DND-41 (cell line): ENCODE measurements around the gene TTN.

Experiments
- ATAC-seq: fragments of 200-7000 bp; cut with Tn5 transposase; 3 replicates; pipeline ENCODE4 v1.9.1; 2021; ENCODE audit warnings: low read depth; ENCODE audit not compliant: insufficient read depth
- DNase-seq: peaks from one replicate; pipeline ENCODE4 v3.0.0-alpha.2; 2020
- H2AFZ ChIP-seq: 2 replicates; pipeline ENCODE4 v1.6.0; 2012; ENCODE audit warnings: low read depth, low read length
- H3K27ac ChIP-seq: 2 replicates; pipeline ENCODE4 v1.5.1; 2012; ENCODE audit warnings: low read length, inconsistent platforms
- H3K27me3 ChIP-seq: fragments of 200-600 bp; sonication (generic); 2 replicates; pipeline ENCODE4 v1.6.0; 2012; ENCODE audit warnings: low read length, mild to moderate bottlenecking, inconsistent platforms; ENCODE audit not compliant: insufficient read depth, poor library complexity
- H3K36me3 ChIP-seq: 2 replicates; pipeline ENCODE4 v1.5.1; 2012; ENCODE audit warnings: low read length, inconsistent platforms; ENCODE audit not compliant: insufficient read depth
- H3K4me1 ChIP-seq: 2 replicates; pipeline ENCODE4 v1.5.1; 2012; ENCODE audit warnings: mild to moderate bottlenecking, low read length; ENCODE audit not compliant: insufficient read depth
- H3K4me2 ChIP-seq: 2 replicates; pipeline ENCODE4 v1.6.0; 2012; ENCODE audit warnings: mild to moderate bottlenecking, moderate library complexity, low read length, inconsistent platforms; ENCODE audit not compliant: insufficient read depth
- H3K4me3 ChIP-seq, 2 experiments: fragments of 200-600 bp in 1 of 2; shearing (Covaris generic) in 1 of 2; 2 replicates each; pipeline ENCODE4 v1.5.1; 2012 to 2016; ENCODE audit warnings: inconsistent platforms in 2 of 2, low read length in 2 of 2, mild to moderate bottlenecking in 2 of 2, low read depth in 1 of 2, moderate library complexity in 1 of 2
- H3K79me2 ChIP-seq: 2 replicates; pipeline ENCODE4 v1.6.0; 2012; ENCODE audit warnings: low read length, inconsistent platforms; ENCODE audit not compliant: insufficient read depth
- H3K9ac ChIP-seq: 2 replicates; pipeline ENCODE4 v1.6.0; 2012; ENCODE audit warnings: low read depth, mild to moderate bottlenecking, inconsistent platforms, low read length, moderate library complexity
- H3K9me3 ChIP-seq: 2 replicates; pipeline ENCODE4 v1.5.1; 2012; ENCODE audit warnings: low read length, moderate library complexity, mild to moderate bottlenecking, inconsistent platforms; ENCODE audit not compliant: insufficient read depth, severe bottlenecking
- H4K20me1 ChIP-seq: 2 replicates; pipeline ENCODE4 v1.6.0; 2012; ENCODE audit warnings: low read length; ENCODE audit not compliant: insufficient read depth
- EZH2 ChIP-seq: IDR thresholded peaks from 3 replicates; pipeline ENCODE4 v1.6.1; 2012; ENCODE audit warnings: borderline replicate concordance, low read depth, mild to moderate bottlenecking, moderate library complexity, low read length, inconsistent platforms; ENCODE audit not compliant: severe bottlenecking
- TF ChIP-seq, protein P1 (sequence below): IDR thresholded peaks from 2 replicates; pipeline ENCODE4 v1.5.1; 2012; ENCODE audit warnings: borderline replicate concordance, low read length, moderate library complexity, mild to moderate bottlenecking; ENCODE audit not compliant: poor library complexity, severe bottlenecking; ENCODE audit errors: extremely low read depth

TTN gene

DNA sequence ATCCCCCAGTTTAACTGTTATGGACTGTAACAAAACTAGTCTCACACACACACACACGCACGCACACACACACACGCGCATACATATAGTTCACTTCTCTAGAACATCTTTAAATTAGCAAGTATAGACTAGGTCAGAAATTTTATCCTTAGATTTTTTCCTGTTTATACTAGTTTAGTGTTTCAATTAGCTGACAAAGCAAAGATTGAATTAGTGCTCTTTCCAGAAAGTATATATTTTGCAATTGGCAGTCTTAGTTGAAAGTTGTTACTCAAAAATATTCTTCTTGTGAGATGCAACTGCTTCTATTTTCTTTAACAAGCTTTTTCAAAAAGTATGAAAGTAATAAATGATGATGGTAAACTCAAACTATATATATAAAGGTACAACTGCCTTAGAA lies 304.5 kb downstream of the TTN start:
- Histone ChIP-seq H3K4me2 (no peak overlapping the region), H3K4me1 (no peaks in the 10 kb centered on the region), H4K20me1 (no peaks in the 10 kb centered on the region), H3K27me3 (no peaks in the 10 kb centered on the region), H3K9me3 (no peaks in the 10 kb centered on the region), H3K79me2 (no peaks in the 10 kb centered on the region), H3K4me3 (no peak overlapping the region), H3K36me3 (peaks cover 77% of the 10 kb centered on the region), H2AFZ (no peak overlapping the region), H3K27ac (no peak overlapping the region), H3K9ac (no peak overlapping the region)
- ATAC-seq (no peak), DNase-seq (no peak)
- TF ChIP-seq EZH2: no peak
- TF ChIP-seq, protein P1, sequence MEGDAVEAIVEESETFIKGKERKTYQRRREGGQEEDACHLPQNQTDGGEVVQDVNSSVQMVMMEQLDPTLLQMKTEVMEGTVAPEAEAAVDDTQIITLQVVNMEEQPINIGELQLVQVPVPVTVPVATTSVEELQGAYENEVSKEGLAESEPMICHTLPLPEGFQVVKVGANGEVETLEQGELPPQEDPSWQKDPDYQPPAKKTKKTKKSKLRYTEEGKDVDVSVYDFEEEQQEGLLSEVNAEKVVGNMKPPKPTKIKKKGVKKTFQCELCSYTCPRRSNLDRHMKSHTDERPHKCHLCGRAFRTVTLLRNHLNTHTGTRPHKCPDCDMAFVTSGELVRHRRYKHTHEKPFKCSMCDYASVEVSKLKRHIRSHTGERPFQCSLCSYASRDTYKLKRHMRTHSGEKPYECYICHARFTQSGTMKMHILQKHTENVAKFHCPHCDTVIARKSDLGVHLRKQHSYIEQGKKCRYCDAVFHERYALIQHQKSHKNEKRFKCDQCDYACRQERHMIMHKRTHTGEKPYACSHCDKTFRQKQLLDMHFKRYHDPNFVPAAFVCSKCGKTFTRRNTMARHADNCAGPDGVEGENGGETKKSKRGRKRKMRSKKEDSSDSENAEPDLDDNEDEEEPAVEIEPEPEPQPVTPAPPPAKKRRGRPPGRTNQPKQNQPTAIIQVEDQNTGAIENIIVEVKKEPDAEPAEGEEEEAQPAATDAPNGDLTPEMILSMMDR: no peak

DNA sequence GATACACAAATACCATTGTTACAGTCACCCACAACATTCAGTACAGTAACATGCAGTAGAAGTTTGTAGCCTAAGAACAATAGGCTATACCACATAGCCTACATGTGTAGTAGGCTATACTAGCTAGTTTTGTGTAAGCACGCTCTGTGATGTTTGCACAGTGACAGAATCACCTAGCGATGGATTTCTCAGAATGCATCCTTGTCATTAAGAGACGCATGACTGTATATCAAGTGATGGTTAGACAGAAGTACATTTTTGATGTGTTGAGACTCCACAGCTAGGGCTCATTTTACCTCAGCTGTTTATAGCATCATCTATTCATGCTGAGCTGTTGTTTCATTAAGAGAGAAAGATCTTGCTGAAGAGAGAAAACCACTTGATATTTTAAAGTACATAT lies 307.6 kb downstream of the TTN start:
- no peaks in the 10 kb centered on the region for H3K9me3 ChIP-seq
- H2AFZ ChIP-seq: no peak overlapping the region
- H3K4me2 ChIP-seq: no peak overlapping the region
- H3K79me2 ChIP-seq: no peaks in the 10 kb centered on the region
- no peaks in the 10 kb centered on the region for H4K20me1 ChIP-seq
- H3K36me3 ChIP-seq: peaks cover 88% of the 10 kb centered on the region
- no peaks in the 10 kb centered on the region for H3K27me3 ChIP-seq
- no peaks in the 10 kb centered on the region for H3K4me1 ChIP-seq
- ATAC-seq (no peak), DNase-seq (no peak)
- H3K27ac ChIP-seq: no peak overlapping the region
- TF ChIP-seq, protein P1: no peak
- no peak for TF ChIP-seq EZH2
- H3K9ac ChIP-seq: no peak overlapping the region
- H3K4me3 ChIP-seq: no peak overlapping the region

DNA sequence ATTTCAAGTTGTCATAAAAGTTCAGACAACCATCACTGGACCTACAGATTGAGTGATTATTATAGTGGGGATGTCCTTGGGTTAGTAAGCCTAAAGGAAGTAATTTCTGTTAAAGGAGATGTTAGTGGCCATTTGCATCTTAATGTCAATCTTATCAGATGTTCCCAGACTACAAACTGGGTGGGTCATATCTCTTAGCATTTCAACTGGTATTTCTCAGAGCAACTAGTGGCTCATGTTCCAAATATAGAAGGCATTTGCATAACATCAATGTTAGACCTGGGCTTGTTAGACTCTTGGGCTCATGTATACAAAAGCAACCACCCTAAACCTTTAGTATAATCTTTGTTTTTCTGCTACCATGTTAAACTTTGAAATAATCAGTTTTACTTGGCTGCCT lies 309.1 kb downstream of the TTN start:
- Histone ChIP-seq H3K9ac (no peak overlapping the region), H3K4me1 (no peaks in the 10 kb centered on the region), H3K79me2 (no peaks in the 10 kb centered on the region), H3K27me3 (no peaks in the 10 kb centered on the region), H4K20me1 (no peaks in the 10 kb centered on the region), H3K9me3 (no peaks in the 10 kb centered on the region), H2AFZ (no peak overlapping the region), H3K27ac (no peak overlapping the region), H3K4me3 (no peak overlapping the region), H3K36me3 (peaks cover 87% of the 10 kb centered on the region), H3K4me2 (no peak overlapping the region)
- ATAC-seq (no peak), DNase-seq (no peak)
- TF ChIP-seq, protein P1: no peak
- TF ChIP-seq EZH2: no peak

DNA sequence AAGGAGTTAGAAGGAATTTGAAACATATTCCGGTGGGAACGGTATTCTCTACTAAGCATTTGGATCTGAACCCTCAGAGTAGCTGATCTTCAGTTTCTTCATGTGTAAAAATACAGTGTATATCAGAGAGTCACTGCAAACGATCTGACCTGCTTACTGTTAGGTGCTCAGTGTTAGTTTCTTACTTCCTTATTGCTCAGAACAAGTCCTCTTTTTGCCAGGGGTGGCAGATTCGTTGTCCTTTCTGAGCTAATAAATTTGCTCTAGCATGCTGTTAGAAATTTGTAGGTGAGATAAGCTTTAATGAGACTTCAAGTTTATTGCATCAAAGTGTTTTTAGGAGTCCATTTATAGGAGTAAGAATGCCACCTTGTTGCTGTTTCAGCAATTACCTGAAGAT lies 311.2 kb downstream of the TTN start:
- Histone ChIP-seq H3K4me3 (no peak overlapping the region), H3K27me3 (no peaks in the 10 kb centered on the region), H4K20me1 (no peaks in the 10 kb centered on the region), H3K79me2 (no peaks in the 10 kb centered on the region), H3K9me3 (no peaks in the 10 kb centered on the region), H3K9ac (no peak overlapping the region), H3K4me1 (no peaks in the 10 kb centered on the region), H3K36me3 (peaks cover 85% of the 10 kb centered on the region), H2AFZ (no peak overlapping the region), H3K4me2 (no peak overlapping the region), H3K27ac (no peak overlapping the region)
- no peak for ATAC-seq
- no peak for DNase-seq
- TF ChIP-seq EZH2: no peak
- TF ChIP-seq, protein P1: no peak
